Measurements from ENCODE around the gene CCL5. TPM values are rescaled to one million over a fixed set of nuclear protein-coding genes. Genes with fewer than 3 reads are reported as not detected.

Gene CCL5
- total RNA-seq, 1 experiment from 2014 or later, result not detected

- H3K27ac ChIP-seq (ENCODE audit: insufficient read length, low read depth, low read length), result no peak overlapping the region
- no peaks in the 10 kb centered on the region for H3K9me3 Mint-ChIP-seq
Observed at GRCh38 chr17:35841505-35841904, 38.7 kb downstream of the CCL5 start.

More at GRCh38 chr17:35841505-35841904, 38.7 kb downstream of the CCL5 start:
- no peak overlapping the region for H3K9ac ChIP-seq (ENCODE audit: extremely low read depth, insufficient read length, low read length)
- no peaks in the 10 kb centered on the region for H3K27me3 ChIP-seq (ENCODE audit: insufficient read depth, low read length)
- peaks cover 3% of the 10 kb centered on the region for H4K20me1 ChIP-seq (ENCODE audit: control insufficient read depth, insufficient read depth, insufficient read length)
- no peaks in the 10 kb centered on the region for H3K23me2 ChIP-seq (ENCODE audit: insufficient read length, low read depth, low read length, poor library complexity, severe bottlenecking)
- H3K4me1 ChIP-seq (ENCODE audit: insufficient read depth, low read length), result no peaks in the 10 kb centered on the region
- no peak for TF ChIP-seq CTCF (conservative IDR thresholded peaks at IDR 0.05)
- H3K56ac ChIP-seq (ENCODE audit: insufficient read length, low read depth, low read length), result no peak overlapping the region
- H3K23ac ChIP-seq (ENCODE audit: insufficient read length, low read depth, low read length), result no peak overlapping the region
- H3T11ph ChIP-seq (ENCODE audit: low read length), result no peak overlapping the region
- Mint-ChIP-seq H3K36me3 (ENCODE audit: insufficient read depth in 1 of 3, low read depth in 3 of 3) (peaks cover 56 to 89% (median 82%) of the 10 kb centered on the region in 3 experiments), H3K4me1 (no peaks in the 10 kb centered on the region), H3K4me3 (no peak overlapping the region), H3K27me3 (ENCODE audit: low read depth) (no peaks in the 10 kb centered on the region), H3K27ac (no peak overlapping the region; a peak in 1 of 7 replicates)
- no peak overlapping the region for H4K8ac ChIP-seq (replicated peaks; ENCODE audit: insufficient read length, low read depth, low read length)
- no peak overlapping the region for H2BK15ac ChIP-seq (ENCODE audit: low read depth, low read length)
- H2BK20ac ChIP-seq (ENCODE audit: low read depth, low read length, poor library complexity, severe bottlenecking), result no peak overlapping the region
- H2BK12ac ChIP-seq (ENCODE audit: insufficient read length, low read depth, low read length), result no peak overlapping the region
- no peak overlapping the region for H3K4me2 ChIP-seq (ENCODE audit: insufficient read depth, insufficient read length, low read length)
- no peak overlapping the region for H3K4ac ChIP-seq (ENCODE audit: low read depth, low read length)
- H2AFZ ChIP-seq (ENCODE audit: low read length), result no peak overlapping the region
- no peak overlapping the region for H2BK120ac ChIP-seq (ENCODE audit: low read depth, low read length, poor library complexity, severe bottlenecking)
- H4K5ac ChIP-seq (ENCODE audit: insufficient read length, low read depth, low read length), result no peak overlapping the region
- H2BK5ac ChIP-seq (ENCODE audit: insufficient read length, low read length), result no peak overlapping the region
- no peak overlapping the region for H4K91ac ChIP-seq (ENCODE audit: insufficient read length, low read depth, low read length)
- no peak overlapping the region for H3K18ac ChIP-seq (ENCODE audit: insufficient read length, low read depth, low read length)
- H3K79me1 ChIP-seq (ENCODE audit: insufficient read depth, low read depth, low read length, poor library complexity, severe bottlenecking), result no peaks in the 10 kb centered on the region
- no peak overlapping the region for H2AK5ac ChIP-seq (ENCODE audit: insufficient read length, low read length)
- no CpG with 5 or more reads among the region's 4 CpGs for WGBS (ENCODE audit: extremely low coverage, insufficient read length, low lambda C conversion rate)
- no peak overlapping the region for H3K14ac ChIP-seq (ENCODE audit: insufficient read depth, low read length)
- H3K9me3 ChIP-seq (ENCODE audit: control insufficient read depth, low read depth, low read length), result no peaks in the 10 kb centered on the region
- no peaks in the 10 kb centered on the region for H3K79me2 ChIP-seq (ENCODE audit: insufficient read depth, low read length)
- no peak for DNase-seq

All from H9 (cell line).